A673 (cell line): Measurements from ENCODE around the gene ERICH6. TPM values are rescaled to one million over a fixed set of nuclear protein-coding genes. Genes with fewer than 3 reads are reported as not detected.

ENCODE experiments used
- BruUV-seq: library from RNA; stranded (reverse); fragments of 400-500 nt; replicated peaks from 2 replicates; lab custom pipeline; 2021; lab: Mats Ljungman, UMichigan
- CTCF ChIA-PET: fragments of 300-600 bp; sonication (Branson Sonifier 250); formaldehyde crosslinking; loops from one replicate; lab custom pipeline; 2022; ENCODE audit warnings: antibody characterized with exemption; lab: Charles Lee
- POLR2A ChIA-PET: fragments of 300-600 bp; sonication (Branson Sonifier 250); formaldehyde crosslinking; loops from one replicate; lab custom pipeline; 2022; ENCODE audit warnings: antibody characterized with exemption; ENCODE audit not compliant: low non-redundant PET; lab: Charles Lee
- DNase-seq: peaks from one replicate; pipeline ENCODE4 v3.0.0-alpha.2; 2015; ENCODE audit warnings: low spot score
- H3K27ac ChIP-seq: fragments of 200-600 bp; sonication (generic); 2 replicates; pipeline ENCODE4 v1.5.1; 2016; ENCODE audit warnings: mixed run types, low read depth, mild to moderate bottlenecking, mixed read lengths, antibody characterized with exemption, low read length; ENCODE audit not compliant: poor library complexity, severe bottlenecking
- H3K27me3 ChIP-seq: fragments of 200-600 bp; sonication (generic); replicated peaks from 2 replicates; pipeline ENCODE4 v1.6.1; 2017; ENCODE audit warnings: mixed run types, low read depth, mild to moderate bottlenecking, mixed read lengths, antibody characterized with exemption, low read length; ENCODE audit not compliant: insufficient read depth, poor library complexity
- H3K36me3 ChIP-seq: fragments of 200-600 bp; sonication (generic); 2 replicates; pipeline ENCODE4 v1.6.1; 2016; ENCODE audit warnings: mixed run types, mild to moderate bottlenecking, mixed read lengths, antibody characterized with exemption, low read length; ENCODE audit not compliant: insufficient read depth, poor library complexity, severe bottlenecking
- H3K4me1 ChIP-seq: fragments of 200-600 bp; sonication (generic); 2 replicates; pipeline ENCODE4 v1.6.1; 2017; ENCODE audit warnings: mixed run types, mild to moderate bottlenecking, mixed read lengths, antibody characterized with exemption, low read length; ENCODE audit not compliant: insufficient read depth, poor library complexity, severe bottlenecking
- H3K4me3 ChIP-seq: fragments of 200-600 bp; sonication (generic); 2 replicates; pipeline ENCODE4 v1.5.1; 2016; ENCODE audit warnings: low read depth, mixed run types, mild to moderate bottlenecking, mixed read lengths, low read length; ENCODE audit not compliant: poor library complexity, severe bottlenecking
- H3K9me3 ChIP-seq: fragments of 200-600 bp; sonication (generic); 2 replicates; pipeline ENCODE4 v1.6.1; 2016; ENCODE audit warnings: mixed run types, low read depth, mild to moderate bottlenecking, mixed read lengths, antibody characterized with exemption, low read length; ENCODE audit not compliant: poor library complexity, severe bottlenecking
- CTCF ChIP-seq: fragments of 300-800, 200-600 bp; sonication (generic); conservative IDR thresholded peaks from 2 replicates; pipeline ENCODE4 v1.5.1; 2017; ENCODE audit warnings: low read depth, mild to moderate bottlenecking, antibody characterized with exemption, low read length, moderate library complexity, mixed read lengths
- EZH2 ChIP-seq: fragments of 200-600 bp; sonication (generic); IDR thresholded peaks from 2 replicates; pipeline ENCODE4 v1.6.1; 2017; ENCODE audit warnings: borderline replicate concordance, low read depth, mild to moderate bottlenecking, mixed read lengths, antibody characterized with exemption, low read length; ENCODE audit not compliant: poor library complexity, severe bottlenecking
- intact Hi-C: fragments of 100-400 bp; cut with micrococcal nuclease; formaldehyde crosslinking; loops from one replicate; pipeline ENCODE4 v1.10.0; 2022; ENCODE audit not compliant: unreplicated experiment
- total RNA-seq: library from RNA; stranded (reverse); gene quantifications from 2 replicates; pipeline ENCODE4 v1.2.3, GENCODE V29; 2021

The ERICH6 gene
- total RNA-seq, 1 experiment from 2014 or later: 0.32 TPM

DNA sequence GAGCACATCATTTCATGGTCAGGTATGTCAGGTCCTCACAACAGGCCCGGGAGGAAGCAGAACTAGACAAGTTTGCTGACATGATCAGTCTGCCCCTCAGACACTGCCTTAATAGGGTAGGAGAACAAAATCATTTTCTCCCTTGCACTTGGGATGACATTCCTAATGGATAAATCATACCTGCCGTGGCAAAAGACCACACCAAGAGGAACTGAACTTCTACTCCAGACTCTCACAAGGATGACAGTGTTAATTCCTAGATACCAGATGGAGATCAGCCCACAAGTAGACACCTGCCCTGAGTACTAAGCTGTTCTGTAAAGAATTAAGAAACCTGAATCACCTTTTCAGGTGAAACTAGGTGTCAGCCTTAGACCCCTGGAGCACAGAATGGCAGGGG, 39.8 kb upstream of the ERICH6 start:
- TF ChIP-seq CTCF (no peak), EZH2 (no peak)
- Histone ChIP-seq H3K36me3 (no peaks in the 10 kb centered on the region), H3K9me3 (no peaks in the 10 kb centered on the region), H3K27ac (peak overlapping the region; percentile 90), H3K4me3 (peak overlapping the region; percentile 20), H3K27me3 (no peaks in the 10 kb centered on the region), H3K4me1 (peaks cover 90% of the 10 kb centered on the region)
- POLR2A ChIA-PET: no interaction called here
- intact Hi-C loops: no loop called here
- CTCF ChIA-PET: no interaction called here
- DNase-seq: no peak
- BruUV-seq: no TSS peak

- intact Hi-C loops: no loop called here
- no TSS peak for BruUV-seq
- Histone ChIP-seq H3K4me1 (peaks cover 90% of the 10 kb centered on the region), H3K27me3 (no peaks in the 10 kb centered on the region), H3K9me3 (no peaks in the 10 kb centered on the region), H3K36me3 (no peaks in the 10 kb centered on the region), H3K4me3 (no peak overlapping the region), H3K27ac (peak overlapping the region; percentile 90)
- ChIA-PET CTCF (no interaction called here), POLR2A (no interaction called here)
- TF ChIP-seq CTCF (no peak), EZH2 (no peak)
- peak; percentile 71 for DNase-seq
Measured at GRCh38 chr3:150742679-150743078, 39.0 kb upstream of the ERICH6 start.

GRCh38 chr3:150742141-150742523, 38.4 kb upstream of the ERICH6 start:
- no TSS peak for BruUV-seq
- CTCF ChIA-PET: no interaction called here
- H3K4me1 ChIP-seq: peaks cover 90% of the 10 kb centered on the region
- no peaks in the 10 kb centered on the region for H3K36me3 ChIP-seq
- intact Hi-C loops: no loop called here
- H3K27ac ChIP-seq: peak overlapping the region; percentile 90
- POLR2A ChIA-PET: no interaction called here
- H3K9me3 ChIP-seq: no peaks in the 10 kb centered on the region
- no peaks in the 10 kb centered on the region for H3K27me3 ChIP-seq
- H3K4me3 ChIP-seq: no peak overlapping the region
- TF ChIP-seq CTCF (no peak), EZH2 (no peak)
- DNase-seq: no peak
